ENCODE data around the gene DNTT. TPM values are rescaled to one million over a fixed set of nuclear protein-coding genes. Genes with fewer than 3 reads are reported as not detected.

Gene DNTT
- total RNA-seq, 1 experiment from 2014 or later, result not detected

- no peak overlapping the region for H3K27ac ChIP-seq
- H3K4me1 ChIP-seq, result no peaks in the 10 kb centered on the region
- DNase-seq, result no peak
- no peak overlapping the region for H3K4me3 ChIP-seq
- no peaks in the 10 kb centered on the region for H3K36me3 ChIP-seq
- H3K27me3 ChIP-seq, result no peaks in the 10 kb centered on the region
- no peaks in the 10 kb centered on the region for H3K9me3 ChIP-seq (replicated peaks)
These were observed 80.3 kb downstream of the DNTT start for GRCh38 chr10:96384506-96384905.

GRCh38 chr10:96387161-96387560 is 82.9 kb downstream of the DNTT start:
- H3K27ac ChIP-seq, result no peak overlapping the region
- no peaks in the 10 kb centered on the region for H3K9me3 ChIP-seq (replicated peaks)
- DNase-seq, result no peak
- no peaks in the 10 kb centered on the region for H3K4me1 ChIP-seq
- H3K36me3 ChIP-seq, result no peaks in the 10 kb centered on the region
- H3K27me3 ChIP-seq, result no peaks in the 10 kb centered on the region
- no peak overlapping the region for H3K4me3 ChIP-seq

DNA sequence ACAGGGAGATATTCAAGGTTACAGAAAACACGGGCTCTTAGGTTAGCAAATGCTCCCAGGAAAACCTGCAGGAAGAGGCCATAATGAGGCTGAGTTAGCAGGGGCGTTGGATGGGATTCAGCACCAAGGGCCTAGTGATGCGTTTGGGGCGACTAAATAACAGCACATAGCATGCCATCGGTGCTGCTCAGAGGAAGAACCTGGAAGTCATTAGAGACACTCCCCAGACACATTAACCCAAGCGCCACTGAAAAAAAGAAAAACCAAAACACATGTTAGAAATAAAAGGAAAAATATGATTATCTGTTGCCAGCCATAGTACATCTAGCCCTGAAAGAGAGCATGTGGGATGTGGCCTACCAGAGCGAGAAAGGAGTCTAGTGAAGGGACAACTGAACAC is 83.4 kb downstream of the DNTT start:
- H3K27me3 ChIP-seq, result no peaks in the 10 kb centered on the region
- no peaks in the 10 kb centered on the region for H3K4me1 ChIP-seq
- no peaks in the 10 kb centered on the region for H3K36me3 ChIP-seq
- H3K27ac ChIP-seq, result no peak overlapping the region
- DNase-seq, result no peak
- H3K4me3 ChIP-seq, result no peak overlapping the region
- no peaks in the 10 kb centered on the region for H3K9me3 ChIP-seq (replicated peaks)

Other genes starting within 250 kb of the DNTT start
- 19.0 and 24.9 TPM in 2 replicates for gene ZNF518A, start 174.1 kb upstream of the DNTT start, total RNA-seq (2014; rRNA removed; shearing (Covaris generic))
- gene BLNK, start 32.9 kb upstream of the DNTT start, total RNA-seq (2014; rRNA removed; shearing (Covaris generic)), result not detected in 2 replicates
- not detected in 2 replicates for gene OPALIN, start 54.6 kb downstream of the DNTT start, total RNA-seq (2014; rRNA removed; shearing (Covaris generic))
- 9.2 and 10.3 TPM in 2 replicates for gene TLL2, start 209.5 kb downstream of the DNTT start, total RNA-seq (2014; rRNA removed; shearing (Covaris generic))